Neural cell (in vitro differentiated cells): Measurements from ENCODE around the gene CDKAL1. TPM values are rescaled to one million over a fixed set of nuclear protein-coding genes. Genes with fewer than 3 reads are reported as not detected.

Experiments
- H2AFZ ChIP-seq: fragments of 200-600, 300-800 bp; sonication (generic), shearing (Covaris generic); 2 replicates; pipeline ENCODE4 v1.6.0; 2014; ENCODE audit warnings: low read depth, mild to moderate bottlenecking, antibody characterized with exemption, low read length, moderate library complexity
- H3F3A ChIP-seq: fragments of 200-600 bp; shearing (Covaris generic); 2 replicates; pipeline ENCODE4 v1.6.1; 2016; ENCODE audit warnings: mild to moderate bottlenecking, moderate library complexity, mixed read lengths, antibody characterized with exemption, low read length; ENCODE audit not compliant: insufficient read depth, poor library complexity, severe bottlenecking
- H3K27ac ChIP-seq: fragments of 200-600, 300-800 bp; sonication (generic), shearing (Covaris generic); 2 replicates; pipeline ENCODE4 v1.5.1; 2014; ENCODE audit warnings: mild to moderate bottlenecking, low read length, moderate library complexity
- H3K27me3 ChIP-seq: fragments of 300-800, 200-600 bp; sonication (generic), shearing (Covaris generic); 2 replicates; pipeline ENCODE4 v1.6.0; 2014; ENCODE audit warnings: mild to moderate bottlenecking, low read depth, low read length, moderate library complexity; ENCODE audit not compliant: insufficient read depth
- H3K36me3 ChIP-seq: fragments of 300-800, 200-600 bp; sonication (generic), shearing (Covaris generic); 2 replicates; pipeline ENCODE4 v1.5.1; 2014; ENCODE audit warnings: mild to moderate bottlenecking, antibody characterized with exemption, low read length, moderate library complexity; ENCODE audit not compliant: insufficient read depth
- H3K4me2 ChIP-seq: fragments of 300-800, 200-600 bp; sonication (generic), shearing (Covaris generic); 2 replicates; pipeline ENCODE4 v1.6.0; 2014; ENCODE audit warnings: mild to moderate bottlenecking, low read length
- H3K4me3 ChIP-seq: fragments of 300-800, 200-600 bp; sonication (generic), shearing (Covaris generic); 2 replicates; pipeline ENCODE4 v1.5.1; 2014; ENCODE audit warnings: mild to moderate bottlenecking, low read length, moderate library complexity
- H3K79me2 ChIP-seq: fragments of 200-600 bp; shearing (Covaris generic); replicated peaks from 2 replicates; pipeline ENCODE4 v1.6.0; 2014; ENCODE audit warnings: mild to moderate bottlenecking, low read length, moderate library complexity; ENCODE audit not compliant: insufficient read depth
- H3K9ac ChIP-seq: fragments of 300-800, 200-600 bp; sonication (generic), shearing (Covaris generic); 2 replicates; pipeline ENCODE4 v1.6.1; 2016; ENCODE audit warnings: mild to moderate bottlenecking, low read length, mixed read lengths
- H3K9me2 ChIP-seq: fragments of 200-600 bp; shearing (Covaris generic); 2 replicates; pipeline ENCODE4 v1.6.1; 2016; ENCODE audit warnings: mild to moderate bottlenecking, low read length, mixed read lengths; ENCODE audit not compliant: insufficient read depth
- H3K9me3 ChIP-seq: fragments of 200-600, 300-800 bp; sonication (generic), shearing (Covaris generic); 2 replicates; pipeline ENCODE4 v1.6.1; 2016; ENCODE audit warnings: mild to moderate bottlenecking, mixed run types, low read length, moderate library complexity, mixed read lengths
- H4K20me1 ChIP-seq: fragments of 200-600 bp; shearing (Covaris generic); 2 replicates; pipeline ENCODE4 v1.6.1; 2016; ENCODE audit warnings: mild to moderate bottlenecking, mixed run types; ENCODE audit not compliant: insufficient read depth
- EP300 ChIP-seq: fragments of 450-650 bp; conservative IDR thresholded peaks from 2 replicates; pipeline ENCODE4 v1.6.1; 2014; ENCODE audit warnings: antibody characterized with exemption, mild to moderate bottlenecking, moderate library complexity; ENCODE audit not compliant: poor library complexity, severe bottlenecking
- EZH2 ChIP-seq: fragments of 200-600, 300-800 bp; shearing (Covaris generic), sonication (generic); IDR thresholded peaks from 2 replicates; pipeline ENCODE4 v1.6.1; 2014; ENCODE audit warnings: antibody characterized with exemption, low read length, borderline replicate concordance, mild to moderate bottlenecking; ENCODE audit not compliant: insufficient read depth, poor library complexity, severe bottlenecking
- MXI1 ChIP-seq: fragments of 450-650 bp; conservative IDR thresholded peaks from 2 replicates; pipeline ENCODE4 v1.6.1; 2014; ENCODE audit warnings: antibody characterized with exemption, mild to moderate bottlenecking; ENCODE audit not compliant: poor library complexity, severe bottlenecking
- POLR2AphosphoS5 ChIP-seq: IDR thresholded peaks from 2 replicates; pipeline ENCODE4 v1.6.1; 2012
- RAD21 ChIP-seq: fragments of 450-650 bp; conservative IDR thresholded peaks from 2 replicates; pipeline ENCODE4 v1.6.1; 2014; ENCODE audit warnings: antibody characterized with exemption, mild to moderate bottlenecking, moderate library complexity
- SMC3 ChIP-seq: fragments of 450-650 bp; conservative IDR thresholded peaks from 2 replicates; pipeline ENCODE4 v1.6.1; 2014; ENCODE audit warnings: antibody characterized with exemption, mild to moderate bottlenecking, moderate library complexity; ENCODE audit not compliant: poor library complexity
- TAF1 ChIP-seq: IDR thresholded peaks from 2 replicates; pipeline ENCODE4 v1.6.1; 2012; ENCODE audit warnings: low read depth
- polyA plus RNA-seq: library from polyadenylated mRNA; depleted of rRNA; stranded (reverse); fragments of >200 nt; gene quantifications from 2 replicates; pipeline ENCODE4 v1.2.3, GENCODE V29; 2014
- TF ChIP-seq, protein P1 (sequence below): IDR thresholded peaks from 2 replicates; pipeline ENCODE4 v1.6.1; 2012; ENCODE audit warnings: borderline replicate concordance
- TF ChIP-seq, protein P2 (sequence below): fragments of 450-650 bp; IDR thresholded peaks from 2 replicates; pipeline ENCODE4 v1.5.1; 2014; ENCODE audit warnings: antibody characterized with exemption, mild to moderate bottlenecking, moderate library complexity; ENCODE audit not compliant: poor library complexity, severe bottlenecking

CDKAL1 gene
- polyA plus RNA-seq, 1 donor from 2014 or later: 10.7 TPM

DNA sequence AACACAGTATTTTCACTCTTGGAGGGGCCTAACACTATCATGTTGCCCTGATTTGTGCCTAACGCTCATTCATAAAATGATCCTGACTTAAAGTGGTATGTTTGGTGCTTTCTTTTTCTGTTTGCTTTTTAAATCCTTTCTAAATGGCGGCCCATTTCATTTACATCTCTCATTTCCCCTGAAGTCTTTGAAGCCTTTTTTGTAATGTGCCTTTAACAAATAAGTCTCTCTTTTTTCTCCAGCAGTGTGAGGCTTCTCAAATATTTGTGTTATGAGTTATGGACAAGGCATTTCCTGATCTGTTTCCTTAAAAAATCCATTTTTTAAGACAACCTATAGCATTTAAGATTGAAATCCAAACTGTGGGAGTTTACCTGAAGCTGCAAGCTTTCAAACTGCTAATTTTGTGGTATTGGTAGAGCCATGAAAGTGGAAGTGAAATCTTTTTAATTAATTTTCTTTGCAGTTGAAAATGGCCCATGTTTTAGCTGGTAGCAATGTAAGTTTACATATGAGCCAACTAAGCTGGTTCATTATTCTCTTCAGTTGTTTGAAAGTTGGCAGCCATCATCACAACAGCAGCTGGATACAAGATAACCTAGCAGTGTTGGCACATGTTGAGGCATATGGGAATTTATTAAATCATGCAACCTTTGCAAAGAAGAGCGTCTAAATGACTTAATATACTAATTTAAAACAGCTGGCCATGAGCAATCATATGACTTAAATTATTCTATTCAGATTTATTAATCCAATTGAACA is 469.7 kb downstream of the CDKAL1 start:
- H3K4me3 ChIP-seq: no peak overlapping the region
- no peak overlapping the region for H3K4me2 ChIP-seq
- no peaks in the 10 kb centered on the region for H3K9me3 ChIP-seq
- H3K9ac ChIP-seq: no peak overlapping the region
- H2AFZ ChIP-seq: no peak overlapping the region
- H3K36me3 ChIP-seq: no peaks in the 10 kb centered on the region
- H3K27me3 ChIP-seq: no peaks in the 10 kb centered on the region
- no peaks in the 10 kb centered on the region for H3K9me2 ChIP-seq
- H3K79me2 ChIP-seq: no peaks in the 10 kb centered on the region
- H3K27ac ChIP-seq: no peak overlapping the region
- H3F3A ChIP-seq: no peaks in the 10 kb centered on the region
- no peaks in the 10 kb centered on the region for H4K20me1 ChIP-seq
- TF ChIP-seq, protein P1, sequence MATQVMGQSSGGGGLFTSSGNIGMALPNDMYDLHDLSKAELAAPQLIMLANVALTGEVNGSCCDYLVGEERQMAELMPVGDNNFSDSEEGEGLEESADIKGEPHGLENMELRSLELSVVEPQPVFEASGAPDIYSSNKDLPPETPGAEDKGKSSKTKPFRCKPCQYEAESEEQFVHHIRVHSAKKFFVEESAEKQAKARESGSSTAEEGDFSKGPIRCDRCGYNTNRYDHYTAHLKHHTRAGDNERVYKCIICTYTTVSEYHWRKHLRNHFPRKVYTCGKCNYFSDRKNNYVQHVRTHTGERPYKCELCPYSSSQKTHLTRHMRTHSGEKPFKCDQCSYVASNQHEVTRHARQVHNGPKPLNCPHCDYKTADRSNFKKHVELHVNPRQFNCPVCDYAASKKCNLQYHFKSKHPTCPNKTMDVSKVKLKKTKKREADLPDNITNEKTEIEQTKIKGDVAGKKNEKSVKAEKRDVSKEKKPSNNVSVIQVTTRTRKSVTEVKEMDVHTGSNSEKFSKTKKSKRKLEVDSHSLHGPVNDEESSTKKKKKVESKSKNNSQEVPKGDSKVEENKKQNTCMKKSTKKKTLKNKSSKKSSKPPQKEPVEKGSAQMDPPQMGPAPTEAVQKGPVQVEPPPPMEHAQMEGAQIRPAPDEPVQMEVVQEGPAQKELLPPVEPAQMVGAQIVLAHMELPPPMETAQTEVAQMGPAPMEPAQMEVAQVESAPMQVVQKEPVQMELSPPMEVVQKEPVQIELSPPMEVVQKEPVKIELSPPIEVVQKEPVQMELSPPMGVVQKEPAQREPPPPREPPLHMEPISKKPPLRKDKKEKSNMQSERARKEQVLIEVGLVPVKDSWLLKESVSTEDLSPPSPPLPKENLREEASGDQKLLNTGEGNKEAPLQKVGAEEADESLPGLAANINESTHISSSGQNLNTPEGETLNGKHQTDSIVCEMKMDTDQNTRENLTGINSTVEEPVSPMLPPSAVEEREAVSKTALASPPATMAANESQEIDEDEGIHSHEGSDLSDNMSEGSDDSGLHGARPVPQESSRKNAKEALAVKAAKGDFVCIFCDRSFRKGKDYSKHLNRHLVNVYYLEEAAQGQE: no peak
- TF ChIP-seq EZH2: no peak
- TF ChIP-seq EP300: no peak
- TF ChIP-seq POLR2AphosphoS5: no peak
- no peak for TF ChIP-seq TAF1
- TF ChIP-seq, protein P2, sequence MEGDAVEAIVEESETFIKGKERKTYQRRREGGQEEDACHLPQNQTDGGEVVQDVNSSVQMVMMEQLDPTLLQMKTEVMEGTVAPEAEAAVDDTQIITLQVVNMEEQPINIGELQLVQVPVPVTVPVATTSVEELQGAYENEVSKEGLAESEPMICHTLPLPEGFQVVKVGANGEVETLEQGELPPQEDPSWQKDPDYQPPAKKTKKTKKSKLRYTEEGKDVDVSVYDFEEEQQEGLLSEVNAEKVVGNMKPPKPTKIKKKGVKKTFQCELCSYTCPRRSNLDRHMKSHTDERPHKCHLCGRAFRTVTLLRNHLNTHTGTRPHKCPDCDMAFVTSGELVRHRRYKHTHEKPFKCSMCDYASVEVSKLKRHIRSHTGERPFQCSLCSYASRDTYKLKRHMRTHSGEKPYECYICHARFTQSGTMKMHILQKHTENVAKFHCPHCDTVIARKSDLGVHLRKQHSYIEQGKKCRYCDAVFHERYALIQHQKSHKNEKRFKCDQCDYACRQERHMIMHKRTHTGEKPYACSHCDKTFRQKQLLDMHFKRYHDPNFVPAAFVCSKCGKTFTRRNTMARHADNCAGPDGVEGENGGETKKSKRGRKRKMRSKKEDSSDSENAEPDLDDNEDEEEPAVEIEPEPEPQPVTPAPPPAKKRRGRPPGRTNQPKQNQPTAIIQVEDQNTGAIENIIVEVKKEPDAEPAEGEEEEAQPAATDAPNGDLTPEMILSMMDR: no peak
- no peak for TF ChIP-seq MXI1
- TF ChIP-seq RAD21: no peak
- TF ChIP-seq SMC3: no peak

DNA sequence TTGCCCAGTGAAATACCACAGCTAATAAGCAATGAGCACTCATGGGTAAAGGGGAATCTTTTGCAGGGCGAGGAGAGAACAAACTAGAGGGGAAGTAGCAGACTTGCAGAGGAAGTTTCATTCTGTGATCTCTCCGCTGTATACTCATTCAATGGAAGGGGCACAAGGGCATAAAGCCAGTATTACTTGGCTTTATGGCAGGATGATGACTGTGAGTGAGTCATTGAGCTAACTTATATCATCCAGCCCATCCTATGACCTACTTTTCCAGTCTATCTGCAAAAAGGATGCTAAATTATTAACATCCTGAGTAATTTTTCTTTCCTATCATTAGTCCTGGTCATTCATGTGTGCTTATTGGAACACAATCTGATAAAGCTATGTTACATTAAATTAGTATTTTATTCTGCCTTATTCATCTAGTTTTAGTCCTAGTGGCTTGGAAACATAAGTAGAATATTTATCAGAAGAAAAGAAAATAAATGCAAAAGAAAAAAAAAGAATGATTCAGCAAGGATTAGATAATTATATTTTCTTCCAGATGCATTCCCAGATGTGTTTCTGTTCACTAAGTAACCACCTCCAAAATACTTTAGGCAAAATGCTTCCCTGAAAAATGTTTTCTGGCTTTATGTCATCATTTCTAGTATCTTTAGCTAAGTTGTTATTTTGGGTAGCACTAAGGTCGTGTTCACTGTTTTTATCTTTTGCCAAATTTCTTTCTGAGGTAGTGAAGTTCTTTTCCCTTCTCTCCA is 471.7 kb downstream of the CDKAL1 start:
- no peak overlapping the region for H3K4me3 ChIP-seq
- H3K27ac ChIP-seq: no peak overlapping the region
- H3K9me2 ChIP-seq: no peaks in the 10 kb centered on the region
- H3K9ac ChIP-seq: no peak overlapping the region
- no peaks in the 10 kb centered on the region for H3K27me3 ChIP-seq
- no peak for TF ChIP-seq EP300
- TF ChIP-seq EZH2: no peak
- no peaks in the 10 kb centered on the region for H3F3A ChIP-seq
- no peaks in the 10 kb centered on the region for H4K20me1 ChIP-seq
- H3K4me2 ChIP-seq: no peak overlapping the region
- H2AFZ ChIP-seq: no peak overlapping the region
- H3K36me3 ChIP-seq: no peaks in the 10 kb centered on the region
- no peaks in the 10 kb centered on the region for H3K79me2 ChIP-seq
- H3K9me3 ChIP-seq: no peaks in the 10 kb centered on the region
